Ishikawa (cell line): ENCODE data around the gene MAGI2.

ENCODE experiments used
- CREB1 ChIP-seq: IDR thresholded peaks from 2 replicates; pipeline ENCODE4 v1.6.1; 2012; ENCODE audit warnings: low read depth
- EP300 ChIP-seq: IDR thresholded peaks from 2 replicates; pipeline ENCODE4 v1.6.1; 2012; ENCODE audit warnings: borderline replicate concordance
- FOXM1 ChIP-seq: IDR thresholded peaks from 2 replicates; pipeline ENCODE4 v1.6.1; 2012; ENCODE audit warnings: low read depth, borderline replicate concordance
- MAX ChIP-seq: IDR thresholded peaks from 2 replicates; pipeline ENCODE4 v1.6.1; 2012
- RAD21 ChIP-seq: IDR thresholded peaks from 2 replicates; pipeline ENCODE4 v1.6.1; 2012; ENCODE audit warnings: low read depth
- REST ChIP-seq: IDR thresholded peaks from 2 replicates; pipeline ENCODE4 v1.6.1; 2012; ENCODE audit warnings: low read depth, mild to moderate bottlenecking
- TAF1 ChIP-seq: IDR thresholded peaks from 2 replicates; pipeline ENCODE4 v1.6.1; 2012; ENCODE audit warnings: low read depth, mild to moderate bottlenecking
- USF1 ChIP-seq: IDR thresholded peaks from 2 replicates; pipeline ENCODE4 v1.6.1; 2012
- YY1 ChIP-seq: IDR thresholded peaks from 2 replicates; pipeline ENCODE4 v1.6.1; 2012; ENCODE audit warnings: low read depth
- ZBTB7A ChIP-seq: IDR thresholded peaks from 2 replicates; pipeline ENCODE4 v1.6.1; 2012; ENCODE audit warnings: low read depth

GRCh38 chr7:78080241-78080640 is 1373.2 kb downstream of the MAGI2 start:
- TF ChIP-seq ZBTB7A (no peak), REST (no peak), RAD21 (no peak), YY1 (no peak), EP300 (no peak), FOXM1 (no peak), MAX (no peak), TAF1 (no peak), CREB1 (no peak), USF1 (no peak)
